MM.1S (cell line): ENCODE measurements around the gene RASAL2.
"Not testable (repeated sequence)": the region's sequence is repeated elsewhere in the genome, so short reads cannot be mapped to it uniquely, and the experiment has no call there.

ENCODE experiments used
- DNase-seq: peaks from one replicate; pipeline ENCODE4 v3.0.0-alpha.2; 2015
- H2AFZ ChIP-seq: fragments of 300-600 bp; sonication (generic); 2 replicates; pipeline ENCODE4 v1.6.0; 2016; ENCODE audit warnings: antibody characterized with exemption, low read length
- H3F3A ChIP-seq: fragments of 300-600 bp; sonication (generic); 2 replicates; pipeline ENCODE4 v1.6.1; 2016; ENCODE audit warnings: mild to moderate bottlenecking, antibody characterized with exemption, low read length, moderate library complexity, mixed read lengths; ENCODE audit not compliant: insufficient read depth
- H3K27ac ChIP-seq: fragments of 300-600 bp; sonication (generic); 2 replicates; pipeline ENCODE4 v1.5.1; 2016; ENCODE audit warnings: mild to moderate bottlenecking, low read length
- H3K27me3 ChIP-seq: fragments of 300-600 bp; sonication (generic); replicated peaks from 2 replicates; pipeline ENCODE4 v1.6.0; 2016; ENCODE audit warnings: low read length; ENCODE audit not compliant: insufficient read depth
- H3K36me3 ChIP-seq: fragments of 300-600 bp; sonication (generic); replicated peaks from 2 replicates; pipeline ENCODE4 v1.6.1; 2016; ENCODE audit warnings: mild to moderate bottlenecking, low read length, mixed read lengths; ENCODE audit not compliant: insufficient read depth
- H3K4me1 ChIP-seq: fragments of 300-600 bp; sonication (generic); 2 replicates; pipeline ENCODE4 v1.6.1; 2016; ENCODE audit warnings: low read length, mixed read lengths
- H3K4me2 ChIP-seq: fragments of 300-600 bp; sonication (generic); 2 replicates; pipeline ENCODE4 v1.6.0; 2016; ENCODE audit warnings: low read depth, low read length
- H3K4me3 ChIP-seq: fragments of 300-600 bp; sonication (generic); 2 replicates; pipeline ENCODE4 v1.5.1; 2016; ENCODE audit warnings: low read length, mixed read lengths
- H3K79me2 ChIP-seq: fragments of 300-600 bp; sonication (generic); 2 replicates; pipeline ENCODE4 v1.6.1; 2016; ENCODE audit warnings: mixed run types, low read length, mixed read lengths
- H3K9ac ChIP-seq: fragments of 300-600 bp; sonication (generic); 2 replicates; pipeline ENCODE4 v1.6.1; 2016; ENCODE audit warnings: low read length, mixed read lengths
- H3K9me2 ChIP-seq: fragments of 300-600 bp; sonication (generic); replicated peaks from 2 replicates; pipeline ENCODE4 v1.6.1; 2016; ENCODE audit warnings: mild to moderate bottlenecking, low read length, mixed read lengths; ENCODE audit not compliant: insufficient read depth
- H3K9me3 ChIP-seq: fragments of 300-600 bp; sonication (generic); replicated peaks from 2 replicates; pipeline ENCODE4 v1.6.1; 2016; ENCODE audit warnings: mild to moderate bottlenecking, low read length, mixed read lengths; ENCODE audit not compliant: insufficient read depth
- H4K20me1 ChIP-seq: fragments of 300-600 bp; sonication (generic); 2 replicates; pipeline ENCODE4 v1.6.1; 2016; ENCODE audit warnings: mild to moderate bottlenecking, low read length, moderate library complexity, mixed read lengths; ENCODE audit not compliant: insufficient read depth
- CTCF ChIP-seq: fragments of 300-600 bp; sonication (generic); IDR thresholded peaks from 2 replicates; pipeline ENCODE4 v1.5.1; 2016; ENCODE audit warnings: antibody characterized with exemption, low read length, mixed read lengths
- EZH2 ChIP-seq: fragments of 300-600 bp; sonication (generic); optimal IDR thresholded peaks from 2 replicates; pipeline ENCODE3; 2017; ENCODE audit warnings: low read depth, mild to moderate bottlenecking, antibody characterized with exemption, low read length, mixed read lengths
- EZH2phosphoT487 ChIP-seq: fragments of 300-600 bp; sonication (generic); IDR thresholded peaks from 2 replicates; pipeline ENCODE4 v1.6.1; 2018; ENCODE audit warnings: antibody characterized with exemption, low read length

RASAL2 gene

GRCh38 chr1:178345238-178345637, 251.3 kb downstream of the RASAL2 start:
- no peaks in the 10 kb centered on the region for H3K9me3 ChIP-seq
- TF ChIP-seq EZH2: no peak
- TF ChIP-seq CTCF: no peak
- no peak for TF ChIP-seq EZH2phosphoT487
- no peaks in the 10 kb centered on the region for H3K79me2 ChIP-seq
- no peaks in the 10 kb centered on the region for H3F3A ChIP-seq
- H3K4me2 ChIP-seq: no peak overlapping the region
- no peaks in the 10 kb centered on the region for H3K9me2 ChIP-seq
- H3K4me3 ChIP-seq: no peak overlapping the region
- 0 out of 2 replicates have a peak, but pooled peaks cover 3% of the 10 kb centered on the region for H3K4me1 ChIP-seq
- H3K9ac ChIP-seq: no peak overlapping the region
- no peak overlapping the region for H2AFZ ChIP-seq
- no peaks in the 10 kb centered on the region for H4K20me1 ChIP-seq
- no peaks in the 10 kb centered on the region for H3K27me3 ChIP-seq
- no peak for DNase-seq
- H3K27ac ChIP-seq: no peak overlapping the region
- no peaks in the 10 kb centered on the region for H3K36me3 ChIP-seq

GRCh38 chr1:178345807-178346206, 251.9 kb downstream of the RASAL2 start:
- 0 out of 2 replicates have a peak, but pooled peaks cover 3% of the 10 kb centered on the region for H3K4me1 ChIP-seq
- no peak for TF ChIP-seq CTCF
- H3K9me2 ChIP-seq: no peaks in the 10 kb centered on the region
- no peak overlapping the region for H2AFZ ChIP-seq
- H3K4me3 ChIP-seq: no peak overlapping the region
- no peaks in the 10 kb centered on the region for H4K20me1 ChIP-seq
- H3K9me3 ChIP-seq: no peaks in the 10 kb centered on the region
- no peaks in the 10 kb centered on the region for H3K36me3 ChIP-seq
- no peaks in the 10 kb centered on the region for H3K27me3 ChIP-seq
- H3K4me2 ChIP-seq: no peak overlapping the region
- DNase-seq: no peak
- H3F3A ChIP-seq: no peaks in the 10 kb centered on the region
- no peak overlapping the region for H3K9ac ChIP-seq
- H3K79me2 ChIP-seq: no peaks in the 10 kb centered on the region
- H3K27ac ChIP-seq: no peak overlapping the region

GRCh38 chr1:178349801-178350200, 255.9 kb downstream of the RASAL2 start:
- Histone ChIP-seq H3K4me1 (no peaks in the 10 kb centered on the region), H3K27ac (no peak overlapping the region), H4K20me1 (no peaks in the 10 kb centered on the region), H3K9me3 (no peaks in the 10 kb centered on the region), H3K4me3 (no peak overlapping the region), H3K9me2 (no peaks in the 10 kb centered on the region), H3K9ac (no peak overlapping the region), H3K79me2 (no peaks in the 10 kb centered on the region), H2AFZ (no peak overlapping the region), H3K4me2 (no peak overlapping the region), H3F3A (no peaks in the 10 kb centered on the region), H3K27me3 (no peaks in the 10 kb centered on the region), H3K36me3 (no peaks in the 10 kb centered on the region)
- TF ChIP-seq EZH2: no peak
- no peak for TF ChIP-seq CTCF
- TF ChIP-seq EZH2phosphoT487: no peak
- DNase-seq: no peak

GRCh38 chr1:178351911-178352310, 258.0 kb downstream of the RASAL2 start:
- not testable (repeated sequence) for H3K4me3 ChIP-seq, H3K9me2 ChIP-seq, DNase-seq, H3K36me3 ChIP-seq, H3K79me2 ChIP-seq, H3K9me3 ChIP-seq, H3F3A ChIP-seq, H3K9ac ChIP-seq, H3K4me1 ChIP-seq, H4K20me1 ChIP-seq, H2AFZ ChIP-seq, H3K27me3 ChIP-seq, H3K4me2 ChIP-seq, H3K27ac ChIP-seq
